Frontal cortex (tissue), 4 donors: ENCODE measurements around the gene WFDC12. TPM values are rescaled to one million over a fixed set of nuclear protein-coding genes. Genes with fewer than 3 reads are reported as not detected.

Experiments used
- DNase-seq, 2 donors: peaks; one replicate each; pipeline ENCODE4 v3.0.0; 2012; ENCODE audit warnings: low spot score in 2 of 2
- FAIRE-seq: peaks from 2 replicates; lab custom pipeline; 2012; peaks lifted over from hg19 to GRCh38; lab: Jason Lieb, UNC
- total RNA-seq: library from RNA; depleted of rRNA; stranded (reverse); fragments of >200 nt; gene quantifications from one replicate; pipeline ENCODE4 v1.2.3, GENCODE V29; 2014
- donor health status: control.
- donor health status: control.
- donor health status: control.

The WFDC12 gene
- total RNA-seq, 1 donor from 2014 or later = not detected

- no peak for DNase-seq
- no peak for FAIRE-seq
Observed at GRCh38 chr20:45117581-45117980, 6.7 kb downstream of the WFDC12 start.

GRCh38 chr20:45115829-45116228, 8.4 kb downstream of the WFDC12 start:
- DNase-seq (no peak), FAIRE-seq (no peak)

- FAIRE-seq = no peak
- DNase-seq = no peak
Observed at GRCh38 chr20:45115386-45115774, 8.9 kb downstream of the WFDC12 start.

GRCh38 chr20:45114465-45115385, 9.5 kb downstream of the WFDC12 start, which contains the start of gene WFDC5:
WFDC5 (minus strand) TSS chr20:45115174; CDS start chr20:45115083, 91 bp downstream.
- DNase-seq = no peak
- FAIRE-seq = no peak

GRCh38 chr20:45113865-45114264, 10.4 kb downstream of the WFDC12 start:
- DNase-seq = no peak
- no peak for FAIRE-seq

- DNase-seq (no peak), FAIRE-seq (no peak)
Observed at GRCh38 chr20:45112754-45113153, 11.5 kb downstream of the WFDC12 start.

GRCh38 chr20:45111799-45112471, 12.3 kb downstream of the WFDC12 start:
- DNase-seq = no peak
- no peak for FAIRE-seq

GRCh38 chr20:45111285-45111684, 13.0 kb downstream of the WFDC12 start:
- DNase-seq (no peak), FAIRE-seq (no peak)

- DNase-seq (no peak), FAIRE-seq (no peak)
Observed at GRCh38 chr20:45110301-45110700, 14.0 kb downstream of the WFDC12 start.

- FAIRE-seq = no peak
- no peak for DNase-seq
Observed at GRCh38 chr20:45109634-45110033, 14.6 kb downstream of the WFDC12 start.

GRCh38 chr20:45105317-45105716, 18.9 kb downstream of the WFDC12 start:
- DNase-seq (no peak), FAIRE-seq (no peak)

- FAIRE-seq (no peak), DNase-seq (no peak)
Observed at GRCh38 chr20:45104786-45105185, 19.5 kb downstream of the WFDC12 start.

- FAIRE-seq = no peak
- DNase-seq = no peak
Observed at GRCh38 chr20:45103072-45103471, 21.2 kb downstream of the WFDC12 start.

GRCh38 chr20:45101333-45101850, 22.9 kb downstream of the WFDC12 start:
- no peak for FAIRE-seq

GRCh38 chr20:45100563-45101245, 23.6 kb downstream of the WFDC12 start, which contains the start of gene KCNS1:
KCNS1 (minus strand) TSS chr20:45101127; CDS start chr20:45099236, 1,891 bp downstream.
- DNase-seq (peak in 1 of 2 donors; percentile 38), FAIRE-seq (no peak)

More at GRCh38 chr20:45101333-45101850, 22.9 kb downstream of the WFDC12 start:
- no peak for DNase-seq

- DNase-seq (peak in 1 of 2 donors; percentile 37), FAIRE-seq (no peak)
Observed at GRCh38 chr20:45098103-45098773, 26.0 kb downstream of the WFDC12 start.

GRCh38 chr20:45097485-45098102, 26.7 kb downstream of the WFDC12 start:
- no peak for FAIRE-seq

GRCh38 chr20:45096781-45097180, 27.5 kb downstream of the WFDC12 start:
- FAIRE-seq = no peak
- DNase-seq = no peak

More at GRCh38 chr20:45097485-45098102, 26.7 kb downstream of the WFDC12 start:
- peak in 1 of 2 donors; percentile 42 for DNase-seq

GRCh38 chr20:45095805-45096238, 28.4 kb downstream of the WFDC12 start:
- no peak for FAIRE-seq
- DNase-seq = peak in 1 of 2 donors; percentile 57
